ENCODE data around the gene PGA4. TPM values are rescaled to one million over a fixed set of nuclear protein-coding genes. Genes with fewer than 3 reads are reported as not detected.
"Not testable (repeated sequence)": the region's sequence is repeated elsewhere in the genome, so short reads cannot be mapped to it uniquely, and the experiment has no call there.

Gene PGA4
- polyA plus RNA-seq, 3 donors from 2014 or later = 1.6 TPM; not detected in 2

GRCh38 chr11:61250796-61251765 lies 28.9 kb downstream of the PGA4 start:
- not testable (repeated sequence) for H3K4me1 Mint-ChIP-seq; H3K36me3 Mint-ChIP-seq; H3K27ac Mint-ChIP-seq; H3K4me3 Mint-ChIP-seq; DNase-seq; H3K27me3 Mint-ChIP-seq (ENCODE audit: low read depth in 3 of 3); H3K9me3 Mint-ChIP-seq

DNA sequence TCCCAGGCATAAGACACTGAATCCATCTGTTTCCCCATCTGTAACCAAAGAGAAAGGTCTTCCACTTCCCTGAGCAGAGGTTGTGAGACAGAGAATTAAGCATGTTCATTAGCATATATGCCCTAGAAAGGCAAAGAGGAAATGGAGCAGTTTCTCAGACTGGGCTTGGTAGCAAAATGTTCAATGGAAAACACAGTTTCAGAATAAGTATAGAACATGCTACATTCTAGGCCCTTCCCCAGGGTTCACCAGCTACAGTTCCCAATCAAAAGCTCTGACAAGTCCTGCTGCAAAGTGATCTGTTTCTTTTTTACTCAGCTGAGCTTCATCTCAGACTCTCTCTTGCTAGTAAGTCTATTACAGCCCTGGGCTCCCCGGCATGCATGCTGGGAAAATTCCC lies 30.2 kb downstream of the PGA4 start:
- H3K9me3 Mint-ChIP-seq; H3K36me3 Mint-ChIP-seq; H3K27ac Mint-ChIP-seq; H3K4me1 Mint-ChIP-seq; H3K27me3 Mint-ChIP-seq (ENCODE audit: low read depth in 3 of 3); DNase-seq; H3K4me3 Mint-ChIP-seq: not testable (repeated sequence)

- H3K4me3 Mint-ChIP-seq = no peak overlapping the region
- H3K4me1 Mint-ChIP-seq = no peaks in the 10 kb centered on the region
- H3K27ac Mint-ChIP-seq = no peak overlapping the region
- no peaks in the 10 kb centered on the region for H3K36me3 Mint-ChIP-seq
- DNase-seq = peak; percentile 25 to 42 (median 39)
- peaks cover 0 to 2% (median 0%) of the 10 kb centered on the region in 3 donors for H3K27me3 Mint-ChIP-seq (ENCODE audit: low read depth in 3 of 3)
- H3K9me3 Mint-ChIP-seq = no peaks in the 10 kb centered on the region
Observed at GRCh38 chr11:61254403-61255025, 32.4 kb downstream of the PGA4 start.

DNA sequence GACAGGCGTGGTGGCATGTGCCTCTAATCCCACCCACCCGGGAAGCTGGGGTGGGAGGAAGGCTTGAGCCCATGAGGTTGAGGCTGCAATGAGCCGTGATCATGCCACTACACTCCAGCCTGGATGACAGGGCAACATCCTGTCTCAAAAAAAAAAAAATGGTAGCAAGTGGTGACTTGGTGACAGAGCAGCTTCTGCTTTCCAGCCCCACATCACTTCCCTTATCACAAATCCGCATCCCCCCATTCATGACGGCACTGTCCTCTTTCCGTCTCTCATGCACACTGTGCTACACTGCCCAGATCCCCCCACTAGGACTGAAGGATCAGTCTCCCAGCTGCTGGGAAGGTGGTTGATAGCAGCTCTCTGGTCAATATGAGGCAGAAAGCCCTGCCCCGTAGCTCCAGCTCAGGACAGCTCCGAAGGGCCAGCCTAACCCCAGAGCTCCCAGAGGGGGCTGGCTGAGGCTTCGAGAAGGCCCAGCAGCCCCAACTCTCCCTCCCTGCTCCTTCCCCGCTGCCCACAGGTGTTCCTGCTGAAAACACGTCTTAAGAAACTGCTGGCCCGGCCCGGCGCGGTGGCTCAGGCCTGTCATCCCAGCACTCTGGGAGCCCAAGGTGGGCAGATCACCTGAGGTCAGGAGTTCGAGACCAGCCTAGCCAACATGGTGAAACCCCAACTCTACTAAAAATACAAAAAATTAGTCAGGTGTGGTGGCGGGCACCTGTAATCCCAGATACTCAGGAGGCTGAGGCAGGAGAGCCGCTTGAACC lies 34.7 kb downstream of the PGA4 start:
- Mint-ChIP-seq H3K4me1 (no peaks in the 10 kb centered on the region), H3K4me3 (no peak overlapping the region), H3K9me3 (no peaks in the 10 kb centered on the region), H3K27ac (no peak overlapping the region), H3K36me3 (no peaks in the 10 kb centered on the region), H3K27me3 (ENCODE audit: low read depth in 3 of 3) (peaks cover 0 to 2% (median 0%) of the 10 kb centered on the region in 3 donors)
- no peak for DNase-seq

GRCh38 chr11:61258546-61258945 lies 36.4 kb downstream of the PGA4 start:
- no peaks in the 10 kb centered on the region for H3K4me1 Mint-ChIP-seq
- H3K27ac Mint-ChIP-seq = no peak overlapping the region
- no peak for DNase-seq
- H3K4me3 Mint-ChIP-seq = no peak overlapping the region
- H3K9me3 Mint-ChIP-seq = no peaks in the 10 kb centered on the region
- H3K27me3 Mint-ChIP-seq (ENCODE audit: low read depth in 3 of 3) = peaks cover 0 to 2% (median 0%) of the 10 kb centered on the region in 3 donors
- no peaks in the 10 kb centered on the region for H3K36me3 Mint-ChIP-seq

- H3K4me3 Mint-ChIP-seq = no peak overlapping the region
- no peaks in the 10 kb centered on the region for H3K9me3 Mint-ChIP-seq
- no peak overlapping the region for H3K27ac Mint-ChIP-seq
- H3K36me3 Mint-ChIP-seq = no peaks in the 10 kb centered on the region
- no peaks in the 10 kb centered on the region for H3K4me1 Mint-ChIP-seq
- H3K27me3 Mint-ChIP-seq (ENCODE audit: low read depth in 3 of 3) = peaks cover 0 to 2% (median 2%) of the 10 kb centered on the region in 3 donors
- DNase-seq = no peak
Observed at GRCh38 chr11:61259363-61259762, 37.2 kb downstream of the PGA4 start.

DNA sequence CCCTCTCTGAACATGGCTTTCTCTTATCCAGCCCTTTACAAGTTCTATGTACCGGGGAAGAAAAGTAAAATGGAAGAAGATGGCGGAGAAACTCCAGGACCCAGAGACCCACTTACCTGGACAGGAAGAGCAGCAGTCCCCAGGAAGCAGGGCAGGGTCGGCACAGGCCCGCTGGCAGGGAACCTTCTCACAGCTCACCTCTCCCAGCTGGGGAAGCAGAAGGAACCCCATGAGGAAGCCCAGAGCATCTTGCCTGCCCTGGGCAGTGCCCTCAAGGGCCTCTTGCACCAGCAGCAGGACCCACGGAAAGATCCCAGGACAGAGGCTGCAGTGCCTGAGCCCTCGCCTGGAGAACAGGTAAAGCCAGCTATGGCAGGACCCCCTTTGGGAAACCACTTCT lies 42.2 kb downstream of the PGA4 start:
- Mint-ChIP-seq H3K4me3 (no peak overlapping the region), H3K27ac (no peak overlapping the region), H3K36me3 (no peaks in the 10 kb centered on the region), H3K9me3 (no peaks in the 10 kb centered on the region), H3K4me1 (no peaks in the 10 kb centered on the region), H3K27me3 (ENCODE audit: low read depth in 3 of 3) (peaks cover 0 to 2% (median 0%) of the 10 kb centered on the region in 3 donors)
- DNase-seq = no peak

DNA sequence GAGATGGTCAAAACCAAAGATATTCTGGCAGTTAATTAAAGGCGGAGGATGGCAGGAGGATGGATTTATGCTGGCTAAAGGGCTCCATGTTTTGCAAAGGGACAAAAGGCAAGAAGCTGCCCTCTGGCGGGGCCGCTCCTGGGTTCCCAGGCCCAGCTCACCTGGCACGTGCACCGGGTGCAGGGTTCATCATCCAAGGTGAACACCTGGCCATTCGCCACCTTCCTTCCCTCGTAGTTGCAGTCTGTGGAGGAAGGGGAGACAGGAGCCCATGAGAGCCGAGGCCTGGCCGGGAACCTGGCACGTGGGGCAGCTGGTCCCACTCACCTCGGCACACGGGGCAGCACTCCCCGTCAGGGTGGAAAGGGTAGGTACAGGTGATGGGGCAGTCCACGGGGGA lies 42.6 kb downstream of the PGA4 start:
- H3K9me3 Mint-ChIP-seq = no peaks in the 10 kb centered on the region
- H3K4me1 Mint-ChIP-seq = no peaks in the 10 kb centered on the region
- H3K27ac Mint-ChIP-seq = no peak overlapping the region
- no peaks in the 10 kb centered on the region for H3K36me3 Mint-ChIP-seq
- peaks cover 0 to 2% (median 0%) of the 10 kb centered on the region in 3 donors for H3K27me3 Mint-ChIP-seq (ENCODE audit: low read depth in 3 of 3)
- no peak overlapping the region for H3K4me3 Mint-ChIP-seq
- DNase-seq = no peak

DNA sequence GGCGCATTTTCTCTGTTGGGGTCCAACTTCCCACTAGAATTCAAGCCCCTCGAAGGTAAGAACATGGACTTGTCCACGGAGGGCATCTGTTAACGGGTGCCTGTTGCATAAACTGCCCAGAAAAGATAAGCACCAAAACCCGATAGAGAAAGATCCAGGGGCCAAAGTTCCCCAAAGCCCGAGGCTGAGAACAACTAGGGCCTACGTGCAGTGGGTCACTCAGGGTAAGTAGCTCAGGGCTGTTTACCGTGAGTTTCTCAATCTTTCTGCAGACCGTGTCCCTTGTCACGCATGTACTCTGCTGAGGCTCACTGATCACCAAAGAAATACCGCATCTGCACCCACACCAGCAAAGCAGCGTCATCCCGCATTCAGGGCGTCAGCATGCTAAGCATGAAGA lies 43.2 kb downstream of the PGA4 start:
- no peak for DNase-seq

GRCh38 chr11:61266602-61267001 lies 44.5 kb downstream of the PGA4 start:
- Mint-ChIP-seq H3K4me1 (no peaks in the 10 kb centered on the region), H3K27me3 (ENCODE audit: low read depth in 3 of 3) (peaks cover 0 to 2% (median 0%) of the 10 kb centered on the region in 3 donors), H3K4me3 (no peak overlapping the region), H3K27ac (no peak overlapping the region), H3K36me3 (no peaks in the 10 kb centered on the region), H3K9me3 (no peaks in the 10 kb centered on the region)
- no peak for DNase-seq

More for the DNA sequence above, 43.2 kb downstream of the PGA4 start:
- Mint-ChIP-seq H3K4me3 (no peak overlapping the region), H3K27me3 (ENCODE audit: low read depth in 3 of 3) (peaks cover 0 to 2% (median 0%) of the 10 kb centered on the region in 3 donors), H3K4me1 (no peaks in the 10 kb centered on the region), H3K36me3 (no peaks in the 10 kb centered on the region), H3K9me3 (no peaks in the 10 kb centered on the region), H3K27ac (no peak overlapping the region)

- H3K27me3 Mint-ChIP-seq (ENCODE audit: low read depth in 3 of 3) = peaks cover 0 to 2% (median 0%) of the 10 kb centered on the region in 3 donors
- H3K9me3 Mint-ChIP-seq = no peaks in the 10 kb centered on the region
- H3K4me1 Mint-ChIP-seq = no peaks in the 10 kb centered on the region
- no peak overlapping the region for H3K27ac Mint-ChIP-seq
- H3K4me3 Mint-ChIP-seq = no peak overlapping the region
- H3K36me3 Mint-ChIP-seq = no peaks in the 10 kb centered on the region
- no peak for DNase-seq
Observed at GRCh38 chr11:61267437-61267841, 45.3 kb downstream of the PGA4 start.

DNA sequence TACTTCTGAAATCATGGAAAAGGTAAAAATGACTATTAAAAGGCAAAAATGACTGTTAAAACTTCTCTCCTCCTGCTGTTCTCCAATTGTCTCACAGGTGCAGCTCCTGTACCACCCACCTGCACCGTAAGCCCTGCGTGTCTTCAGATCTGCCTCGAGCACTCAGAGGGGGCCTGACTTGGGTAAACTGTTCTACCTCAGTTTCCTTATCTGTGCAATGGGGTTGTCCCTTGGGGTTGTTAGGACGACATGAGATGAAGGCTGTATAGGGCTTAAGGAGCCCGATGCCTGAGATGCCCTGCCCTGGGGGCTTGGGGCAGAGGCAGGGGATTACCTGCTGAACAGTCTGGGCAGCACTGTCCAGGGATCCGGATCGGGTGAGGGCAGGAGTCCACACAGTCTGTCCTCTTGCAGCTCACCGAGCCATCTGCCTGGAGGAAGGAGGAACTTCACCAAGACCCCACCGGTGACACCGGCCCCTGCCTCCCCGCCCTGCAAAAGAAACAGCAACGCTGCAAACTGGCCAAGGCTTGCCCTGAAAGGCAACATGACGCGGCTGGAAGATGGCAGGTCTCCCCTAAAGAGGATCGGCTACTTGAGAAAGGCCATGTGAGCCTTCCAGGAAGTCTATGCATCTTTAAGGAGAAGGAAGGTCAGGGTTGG lies 46.6 kb downstream of the PGA4 start:
- Mint-ChIP-seq H3K27ac (no peak overlapping the region), H3K36me3 (no peaks in the 10 kb centered on the region), H3K4me3 (no peak overlapping the region), H3K4me1 (no peaks in the 10 kb centered on the region), H3K27me3 (ENCODE audit: low read depth in 3 of 3) (peaks cover 0 to 2% (median 0%) of the 10 kb centered on the region in 3 donors), H3K9me3 (no peaks in the 10 kb centered on the region)
- DNase-seq = no peak

- no peaks in the 10 kb centered on the region for H3K4me1 Mint-ChIP-seq
- H3K27ac Mint-ChIP-seq = no peak overlapping the region
- H3K36me3 Mint-ChIP-seq = no peaks in the 10 kb centered on the region
- H3K4me3 Mint-ChIP-seq = no peak overlapping the region
- H3K9me3 Mint-ChIP-seq = no peaks in the 10 kb centered on the region
- H3K27me3 Mint-ChIP-seq (ENCODE audit: low read depth in 3 of 3) = no peaks in the 10 kb centered on the region
- no peak for DNase-seq
Observed at GRCh38 chr11:61270354-61271076, 48.4 kb downstream of the PGA4 start.

All from immature natural killer cell (primary cell).